Caco-2 (cell line): Measurements from ENCODE around the gene OR2W1. TPM values are rescaled to one million over a fixed set of nuclear protein-coding genes. Genes with fewer than 3 reads are reported as not detected.

ENCODE experiments used
- Bru-seq: library from RNA; stranded (reverse); fragments of 400-500 nt; gene quantifications from one replicate; lab custom pipeline; 2021; lab: Mats Ljungman, UMichigan
- BruChase-seq, 2 experiments: library from RNA; stranded (reverse); fragments of 400-500 nt; gene quantifications; one replicate each; lab custom pipeline; 2021; lab: Mats Ljungman, UMichigan
- BruUV-seq: library from RNA; stranded (reverse); fragments of 400-500 nt; replicated peaks from 2 replicates; lab custom pipeline; 2021; lab: Mats Ljungman, UMichigan
- CTCF ChIA-PET: fragments of 300-600 bp; sonication (Branson Sonifier 250); formaldehyde crosslinking; loops from one replicate; lab custom pipeline; 2022; ENCODE audit warnings: antibody characterized with exemption; lab: Charles Lee
- POLR2A ChIA-PET: fragments of 300-600 bp; sonication (Branson Sonifier 250); formaldehyde crosslinking; loops from one replicate; lab custom pipeline; 2022; ENCODE audit warnings: antibody characterized with exemption; lab: Charles Lee
- DNase-seq, 2 experiments: peaks; one replicate each; pipeline versions ENCODE4 v3.0.0 to v3.0.0-alpha.2; 2020 to 2022
- H3K27me3 ChIP-seq: replicated peaks from 2 replicates; pipeline ENCODE4 v1.6.0; 2011; ENCODE audit warnings: low read length; ENCODE audit not compliant: control insufficient read depth, insufficient read depth
- H3K36me3 ChIP-seq: 2 replicates; pipeline ENCODE4 v1.5.1; 2011; ENCODE audit warnings: low read length; ENCODE audit not compliant: control insufficient read depth, insufficient read depth
- H3K4me1 ChIP-seq: fragments of 250-450 bp; sonication (Bioruptor Pico); 2 replicates; pipeline ENCODE4 v1.5.1; 2020; ENCODE audit warnings: mild to moderate bottlenecking
- H3K4me3 ChIP-seq: 2 replicates; pipeline ENCODE4 v1.5.1; 2011; ENCODE audit warnings: low read depth, mild to moderate bottlenecking, control low read depth, low read length
- H3K9me3 ChIP-seq: fragments of 250-450 bp; sonication (Bioruptor Pico); 2 replicates; pipeline ENCODE4 v1.5.1; 2020; ENCODE audit warnings: mild to moderate bottlenecking, moderate library complexity
- H3K27ac Mint-ChIP-seq: one replicate; pipeline ENCODE4 v1.8.0; 2022; ENCODE audit warnings: mixed read lengths; ENCODE audit not compliant: unreplicated experiment
- H3K27me3 Mint-ChIP-seq: one replicate; pipeline ENCODE4 v1.8.0; 2022; ENCODE audit warnings: mixed read lengths; ENCODE audit not compliant: insufficient read depth, unreplicated experiment
- H3K36me3 Mint-ChIP-seq: one replicate; pipeline ENCODE4 v1.8.0; 2022; ENCODE audit warnings: mild to moderate bottlenecking, mixed read lengths; ENCODE audit not compliant: insufficient read depth, unreplicated experiment
- H3K4me1 Mint-ChIP-seq: one replicate; pipeline ENCODE4 v1.8.0; 2022; ENCODE audit warnings: low read depth, mixed read lengths; ENCODE audit not compliant: unreplicated experiment
- H3K4me3 Mint-ChIP-seq: one replicate; pipeline ENCODE4 v1.8.0; 2022; ENCODE audit warnings: mild to moderate bottlenecking, moderate library complexity, mixed read lengths; ENCODE audit not compliant: unreplicated experiment
- H3K9me3 Mint-ChIP-seq: one replicate; pipeline ENCODE4 v1.8.0; 2022; ENCODE audit warnings: mixed read lengths; ENCODE audit not compliant: unreplicated experiment
- CTCF ChIP-seq, 2 experiments: fragments of 200-600 bp in 1 of 2; IDR thresholded peaks; 1 replicate in 1 of 2; 2 replicates in 1 of 2; pipeline versions ENCODE4 v1.5.1 to v1.8.0; 2011 to 2022; ENCODE audit warnings: antibody characterized with exemption in 1 of 2, control low read depth in 1 of 2, inconsistent platforms in 1 of 2, low read depth in 1 of 2, low read length in 1 of 2, mild to moderate bottlenecking in 1 of 2, moderate library complexity in 1 of 2; ENCODE audit not compliant: insufficient read depth in 1 of 2, severe bottlenecking in 1 of 2, unreplicated experiment in 1 of 2
- intact Hi-C: fragments of 100-400 bp; cut with micrococcal nuclease; formaldehyde crosslinking; loops from one replicate; pipeline ENCODE4 v1.10.0; 2022; ENCODE audit not compliant: unreplicated experiment
- long read RNA-seq: library from polyadenylated mRNA; stranded (forward); transcript quantifications from one replicate; pipeline ENCODE4 v2.0.0, GENCODE V29; 2022
- total RNA-seq: library from RNA; stranded (reverse); gene quantifications from 2 replicates; pipeline ENCODE4 v1.2.3, GENCODE V29; 2022

OR2W1 gene
- total RNA-seq (not detected in 2 replicates), Bru-seq, nascent RNA (not detected), BruChase-seq, experiment 1, labeled RNA remaining after a 2-hour chase (not detected), BruChase-seq, experiment 2, labeled RNA remaining after a 6-hour chase (not detected)
- long read RNA-seq: 0 reads

GRCh38 chr6:29045075-29045474 is at the start of gene OR2W1:
Gene OR2W1 (minus strand): TSS chr6:29045175. CDS start chr6:29045175, 0 bp downstream.
- BruUV-seq: no TSS peak
- H3K27me3 Mint-ChIP-seq: peaks cover 17% of the 10 kb centered on the region

GRCh38 chr6:29092957-29093356 is 48.0 kb upstream of the OR2W1 start:
- no peaks in the 10 kb centered on the region for H3K4me1 ChIP-seq
- no peak overlapping the region for H3K27ac Mint-ChIP-seq
- no peaks in the 10 kb centered on the region for H3K9me3 ChIP-seq
- no peaks in the 10 kb centered on the region for H3K36me3 ChIP-seq
- peaks cover 4% of the 10 kb centered on the region for H3K27me3 Mint-ChIP-seq
- intact Hi-C loops: no loop called here
- ChIA-PET CTCF (no interaction called here), POLR2A (no interaction called here)
- H3K4me3 Mint-ChIP-seq: no peak overlapping the region
- no peak for DNase-seq
- BruUV-seq: no TSS peak
- no peak for TF ChIP-seq CTCF (IDR thresholded peaks at IDR 0.05; ENCODE audit: insufficient read depth in 1 of 2, low read depth in 1 of 2, low read length in 1 of 2, severe bottlenecking in 1 of 2, unreplicated experiment in 1 of 2)
- H3K36me3 Mint-ChIP-seq: no peaks in the 10 kb centered on the region
- no peaks in the 10 kb centered on the region for H3K27me3 ChIP-seq
- no peak overlapping the region for H3K4me3 ChIP-seq
- no peaks in the 10 kb centered on the region for H3K9me3 Mint-ChIP-seq
- H3K4me1 Mint-ChIP-seq: no peaks in the 10 kb centered on the region

More at GRCh38 chr6:29045075-29045474, at the start of gene OR2W1:
- H3K4me3 Mint-ChIP-seq: no peak within 1 kb of the TSS
- Histone ChIP-seq H3K4me3 (no peak within 1 kb of the TSS), H3K36me3 (no peaks in the 10 kb centered on the region), H3K4me1 (no peaks in the 10 kb centered on the region), H3K27me3 (no peaks in the 10 kb centered on the region), H3K9me3 (no peaks in the 10 kb centered on the region)
- H3K9me3 Mint-ChIP-seq: no peaks in the 10 kb centered on the region
- H3K27ac Mint-ChIP-seq: no peak within 1 kb of the TSS
- H3K4me1 Mint-ChIP-seq: no peaks in the 10 kb centered on the region
- no peak for DNase-seq
- no peaks in the 10 kb centered on the region for H3K36me3 Mint-ChIP-seq
- ChIA-PET CTCF (no interaction called here), POLR2A (no interaction called here)
- intact Hi-C loops: no loop called here
- no peak for TF ChIP-seq CTCF (IDR thresholded peaks at IDR 0.05; ENCODE audit: insufficient read depth in 1 of 2, low read depth in 1 of 2, low read length in 1 of 2, severe bottlenecking in 1 of 2, unreplicated experiment in 1 of 2)

GRCh38 chr6:29087213-29087612 is 42.2 kb upstream of the OR2W1 start, which contains the start of gene OR2B3:
Gene OR2B3 (minus strand): TSS chr6:29087313. CDS start chr6:29087248, 65 bp downstream.
- no TSS peak for BruUV-seq
- Mint-ChIP-seq H3K9me3 (no peaks in the 10 kb centered on the region), H3K36me3 (no peaks in the 10 kb centered on the region), H3K27ac (no peak within 1 kb of the TSS), H3K4me1 (no peaks in the 10 kb centered on the region), H3K4me3 (no peak within 1 kb of the TSS), H3K27me3 (peaks cover 7% of the 10 kb centered on the region)
- DNase-seq: no peak
- TF ChIP-seq CTCF (IDR thresholded peaks at IDR 0.05; ENCODE audit: insufficient read depth in 1 of 2, low read depth in 1 of 2, low read length in 1 of 2, severe bottlenecking in 1 of 2, unreplicated experiment in 1 of 2): no peak
- no peaks in the 10 kb centered on the region for H3K9me3 ChIP-seq
- no peaks in the 10 kb centered on the region for H3K36me3 ChIP-seq
- H3K4me1 ChIP-seq: no peaks in the 10 kb centered on the region
- ChIA-PET CTCF (no interaction called here), POLR2A (no interaction called here)
- no peaks in the 10 kb centered on the region for H3K27me3 ChIP-seq
- H3K4me3 ChIP-seq: no peak within 1 kb of the TSS
- intact Hi-C loops: no loop called here
